H9 (cell line): ENCODE measurements around the gene FOXA2. TPM values are rescaled to one million over a fixed set of nuclear protein-coding genes. Genes with fewer than 3 reads are reported as not detected.

ENCODE experiments used
- DNase-seq: peaks from one replicate; pipeline ENCODE4 v3.0.0-alpha.2; 2017
- H2AFZ ChIP-seq: one replicate; pipeline ENCODE4 v1.6.1; 2013; ENCODE audit warnings: mild to moderate bottlenecking, low read length, control low read depth, moderate library complexity
- H2AK5ac ChIP-seq: 2 replicates; pipeline ENCODE4 v1.6.1; 2013; ENCODE audit warnings: low read length, control low read depth, mixed read lengths; ENCODE audit not compliant: insufficient read length
- H2BK120ac ChIP-seq: one replicate; pipeline ENCODE4 v1.6.1; 2013; ENCODE audit warnings: low read depth, mild to moderate bottlenecking, low read length, control low read depth, inconsistent platforms; ENCODE audit not compliant: poor library complexity, severe bottlenecking
- H2BK12ac ChIP-seq: 2 replicates; pipeline ENCODE4 v1.6.1; 2013; ENCODE audit warnings: low read length, control low read depth, mixed read lengths, low read depth; ENCODE audit not compliant: insufficient read length
- H2BK15ac ChIP-seq: 2 replicates; pipeline ENCODE4 v1.6.1; 2013; ENCODE audit warnings: low read depth, low read length, control low read depth
- H2BK20ac ChIP-seq: one replicate; pipeline ENCODE4 v1.6.1; 2013; ENCODE audit warnings: low read depth, mild to moderate bottlenecking, low read length, control low read depth, inconsistent platforms; ENCODE audit not compliant: poor library complexity, severe bottlenecking
- H2BK5ac ChIP-seq: 2 replicates; pipeline ENCODE4 v1.6.1; 2013; ENCODE audit warnings: low read length, control low read depth, mixed read lengths; ENCODE audit not compliant: insufficient read length
- H3K14ac ChIP-seq: 2 replicates; pipeline ENCODE4 v1.6.1; 2013; ENCODE audit warnings: low read length, control low read depth; ENCODE audit not compliant: insufficient read depth
- H3K18ac ChIP-seq: 2 replicates; pipeline ENCODE4 v1.6.1; 2013; ENCODE audit warnings: low read depth, mild to moderate bottlenecking, mixed read lengths, low read length, control low read depth; ENCODE audit not compliant: insufficient read length
- H3K23ac ChIP-seq: 2 replicates; pipeline ENCODE4 v1.6.1; 2013; ENCODE audit warnings: low read length, control low read depth, mixed read lengths, low read depth; ENCODE audit not compliant: insufficient read length
- H3K23me2 ChIP-seq: 2 replicates; pipeline ENCODE4 v1.6.1; 2013; ENCODE audit warnings: low read depth, mild to moderate bottlenecking, mixed read lengths, low read length, control low read depth; ENCODE audit not compliant: insufficient read length, poor library complexity, severe bottlenecking
- H3K27ac ChIP-seq: 2 replicates; pipeline ENCODE4 v1.5.1; 2013; ENCODE audit warnings: low read length, control low read depth, mixed read lengths, low read depth; ENCODE audit not compliant: insufficient read length
- H3K27me3 ChIP-seq: 2 replicates; pipeline ENCODE4 v1.6.1; 2013; ENCODE audit warnings: low read length, control low read depth, inconsistent platforms; ENCODE audit not compliant: insufficient read depth
- H3K4ac ChIP-seq: 2 replicates; pipeline ENCODE4 v1.6.1; 2013; ENCODE audit warnings: low read depth, mild to moderate bottlenecking, control low read depth, inconsistent platforms, low read length, moderate library complexity
- H3K4me1 ChIP-seq: 2 replicates; pipeline ENCODE4 v1.6.1; 2013; ENCODE audit warnings: low read length, control low read depth, inconsistent platforms; ENCODE audit not compliant: insufficient read depth
- H3K4me2 ChIP-seq: 2 replicates; pipeline ENCODE4 v1.6.1; 2013; ENCODE audit warnings: low read length, control low read depth, mixed read lengths; ENCODE audit not compliant: insufficient read length, insufficient read depth
- H3K56ac ChIP-seq: 2 replicates; pipeline ENCODE4 v1.6.1; 2013; ENCODE audit warnings: low read depth, mild to moderate bottlenecking, mixed read lengths, low read length, control low read depth; ENCODE audit not compliant: insufficient read length
- H3K79me1 ChIP-seq: 2 replicates; pipeline ENCODE4 v1.6.1; 2013; ENCODE audit warnings: low read depth, mild to moderate bottlenecking, moderate library complexity, low read length, control low read depth, inconsistent platforms; ENCODE audit not compliant: insufficient read depth, poor library complexity, severe bottlenecking
- H3K79me2 ChIP-seq: 2 replicates; pipeline ENCODE4 v1.6.1; 2013; ENCODE audit warnings: low read length, control low read depth, inconsistent platforms; ENCODE audit not compliant: insufficient read depth
- H3K9ac ChIP-seq: 2 replicates; pipeline ENCODE4 v1.6.1; 2013; ENCODE audit warnings: low read length, control low read depth, mixed read lengths; ENCODE audit not compliant: insufficient read length; ENCODE audit errors: extremely low read depth
- H3K9me3 ChIP-seq: one replicate; pipeline ENCODE4 v1.6.1; 2013; ENCODE audit warnings: low read depth, low read length, inconsistent platforms; ENCODE audit not compliant: control insufficient read depth
- H3T11ph ChIP-seq: one replicate; pipeline ENCODE4 v1.6.1; 2013; ENCODE audit warnings: mild to moderate bottlenecking, low read length, control low read depth, inconsistent platforms
- H4K20me1 ChIP-seq: one replicate; pipeline ENCODE4 v1.6.1; 2013; ENCODE audit not compliant: control insufficient read depth, insufficient read length, insufficient read depth
- H4K5ac ChIP-seq: 2 replicates; pipeline ENCODE4 v1.6.1; 2013; ENCODE audit warnings: low read depth, mild to moderate bottlenecking, mixed read lengths, low read length, control low read depth; ENCODE audit not compliant: insufficient read length
- H4K8ac ChIP-seq: replicated peaks from 2 replicates; pipeline ENCODE4 v1.6.1; 2013; ENCODE audit warnings: low read length, control low read depth, mixed read lengths, low read depth; ENCODE audit not compliant: insufficient read length
- H4K91ac ChIP-seq: 2 replicates; pipeline ENCODE4 v1.6.1; 2013; ENCODE audit warnings: low read depth, mild to moderate bottlenecking, moderate library complexity, mixed read lengths, low read length, control low read depth; ENCODE audit not compliant: insufficient read length
- H3K27ac Mint-ChIP-seq, 3 experiments: 2 replicates in 2 of 3; 3 replicates in 1 of 3; pipeline ENCODE4 v1.8.0; 2020 to 2021; ENCODE audit warnings: mixed read lengths in 3 of 3, mild to moderate bottlenecking in 1 of 3, moderate library complexity in 1 of 3
- H3K27me3 Mint-ChIP-seq: 2 replicates; pipeline ENCODE4 v1.8.0; 2021; ENCODE audit warnings: low read depth, mild to moderate bottlenecking, moderate library complexity, mixed read lengths
- H3K36me3 Mint-ChIP-seq, 3 experiments: 2 replicates in 2 of 3; 3 replicates in 1 of 3; pipeline ENCODE4 v1.8.0; 2020 to 2021; ENCODE audit warnings: low read depth in 3 of 3, mixed read lengths in 3 of 3; ENCODE audit not compliant: insufficient read depth in 1 of 3
- H3K4me1 Mint-ChIP-seq, 2 experiments: 2 replicates each; pipeline ENCODE4 v1.8.0; 2020; ENCODE audit warnings: mixed read lengths in 2 of 2
- H3K4me3 Mint-ChIP-seq, 2 experiments: 2 replicates in 1 of 2; 3 replicates in 1 of 2; pipeline ENCODE4 v1.8.0; 2020 to 2021; ENCODE audit warnings: mild to moderate bottlenecking in 2 of 2, mixed read lengths in 2 of 2, moderate library complexity in 1 of 2
- H3K9me3 Mint-ChIP-seq, 2 experiments: 2 replicates in 1 of 2; 3 replicates in 1 of 2; pipeline ENCODE4 v1.8.0; 2020; ENCODE audit warnings: mild to moderate bottlenecking in 2 of 2, mixed read lengths in 2 of 2, moderate library complexity in 1 of 2
- CTCF ChIP-seq: fragments of 200-600 bp; sonication (generic); conservative IDR thresholded peaks from 3 replicates; pipeline ENCODE4 v1.8.0; 2021; ENCODE audit warnings: antibody characterized with exemption, mild to moderate bottlenecking
- WGBS: extraction: QIAGEN DNeasy Blood & Tissue Kit; methylation state at CpG from one replicate; pipeline ENCODE4 v1.1.7; 2013; ENCODE audit warnings: missing lambda C conversion rate, low lambda C conversion rate, mixed read lengths; ENCODE audit not compliant: insufficient read length; ENCODE audit errors: extremely low coverage; 5-methylcytosine and 5-hydroxymethylcytosine counted together
- total RNA-seq: library from RNA; stranded (reverse); gene quantifications from 2 replicates; pipeline ENCODE4 v1.2.1, GENCODE V29; 2021

The FOXA2 gene
- total RNA-seq, 1 experiment from 2014 or later: not detected

- Mint-ChIP-seq H3K9me3 (no peaks in the 10 kb centered on the region), H3K27me3 (peaks cover 39% of the 10 kb centered on the region), H3K36me3 (no peaks in the 10 kb centered on the region; a peak in 1 of 7 replicates), H3K4me1 (peaks cover 27 to 32% of the 10 kb centered on the region in 2 experiments), H3K4me3 (no peak overlapping the region), H3K27ac (no peak overlapping the region)
- no peak overlapping the region for H3K27ac ChIP-seq
- H3K18ac ChIP-seq: no peak overlapping the region
- H3K27me3 ChIP-seq: no peaks in the 10 kb centered on the region; the same call in 1 of the 2 replicates
- H2BK20ac ChIP-seq: no peak overlapping the region
- WGBS: no CpG with 5 or more reads among the region's 2 CpGs
- no peaks in the 10 kb centered on the region for H3K23me2 ChIP-seq
- no peak for DNase-seq
- H4K8ac ChIP-seq: no peak overlapping the region
- no peak overlapping the region for H3K23ac ChIP-seq
- no peak overlapping the region for H3K4ac ChIP-seq
- H2AFZ ChIP-seq: no peak overlapping the region
- H3K79me1 ChIP-seq: no peaks in the 10 kb centered on the region
- no peak overlapping the region for H3T11ph ChIP-seq
- H2AK5ac ChIP-seq: no peak overlapping the region
- no peak overlapping the region for H4K91ac ChIP-seq
- no peak overlapping the region for H3K56ac ChIP-seq
- H2BK12ac ChIP-seq: no peak overlapping the region
- H3K9me3 ChIP-seq: no peaks in the 10 kb centered on the region
- no peak for TF ChIP-seq CTCF
- no peaks in the 10 kb centered on the region for H4K20me1 ChIP-seq
- no peaks in the 10 kb centered on the region for H3K79me2 ChIP-seq
- no peak overlapping the region for H3K9ac ChIP-seq
- no peak overlapping the region for H2BK15ac ChIP-seq
- H4K5ac ChIP-seq: no peak overlapping the region
- H2BK5ac ChIP-seq: no peak overlapping the region
- H2BK120ac ChIP-seq: no peak overlapping the region
- H3K4me1 ChIP-seq: peaks cover 9% of the 10 kb centered on the region
- no peak overlapping the region for H3K4me2 ChIP-seq
- no peak overlapping the region for H3K14ac ChIP-seq
Observed at GRCh38 chr20:22531756-22532155, 52.6 kb downstream of the FOXA2 start.
